Measurements from ENCODE around the gene IFT74.

GRCh38 chr9:27107241-27107640, 151.0 kb downstream of the IFT74 start:
- TF ChIP-seq CTCF (IDR thresholded peaks at IDR 0.05) (no peak), POLR2A (IDR thresholded peaks at IDR 0.05) (no peak), POLR2AphosphoS5 (IDR thresholded peaks at IDR 0.05; ENCODE audit: insufficient read depth in 1 of 2, low read depth in 1 of 2) (no peak)

All from vagina (tissue), 2 donors.